ENCODE measurements around the gene MYOG. TPM values are rescaled to one million over a fixed set of nuclear protein-coding genes. Genes with fewer than 3 reads are reported as not detected.

The MYOG gene
- total RNA-seq, 1 donor from 2014 or later, result not detected

- Mint-ChIP-seq H3K9me3 (ENCODE audit: low read depth) (no peaks in the 10 kb centered on the region), H3K27ac (no peak overlapping the region), H3K4me3 (ENCODE audit: low read depth) (no peak overlapping the region), H3K27me3 (peaks cover 43% of the 10 kb centered on the region), H3K36me3 (ENCODE audit: insufficient read depth) (no peaks in the 10 kb centered on the region), H3K4me1 (ENCODE audit: low read depth) (peaks cover 1% of the 10 kb centered on the region)
- DNase-seq (ENCODE audit: low spot score, unreplicated experiment), result no peak
- TF ChIP-seq, protein P1, sequence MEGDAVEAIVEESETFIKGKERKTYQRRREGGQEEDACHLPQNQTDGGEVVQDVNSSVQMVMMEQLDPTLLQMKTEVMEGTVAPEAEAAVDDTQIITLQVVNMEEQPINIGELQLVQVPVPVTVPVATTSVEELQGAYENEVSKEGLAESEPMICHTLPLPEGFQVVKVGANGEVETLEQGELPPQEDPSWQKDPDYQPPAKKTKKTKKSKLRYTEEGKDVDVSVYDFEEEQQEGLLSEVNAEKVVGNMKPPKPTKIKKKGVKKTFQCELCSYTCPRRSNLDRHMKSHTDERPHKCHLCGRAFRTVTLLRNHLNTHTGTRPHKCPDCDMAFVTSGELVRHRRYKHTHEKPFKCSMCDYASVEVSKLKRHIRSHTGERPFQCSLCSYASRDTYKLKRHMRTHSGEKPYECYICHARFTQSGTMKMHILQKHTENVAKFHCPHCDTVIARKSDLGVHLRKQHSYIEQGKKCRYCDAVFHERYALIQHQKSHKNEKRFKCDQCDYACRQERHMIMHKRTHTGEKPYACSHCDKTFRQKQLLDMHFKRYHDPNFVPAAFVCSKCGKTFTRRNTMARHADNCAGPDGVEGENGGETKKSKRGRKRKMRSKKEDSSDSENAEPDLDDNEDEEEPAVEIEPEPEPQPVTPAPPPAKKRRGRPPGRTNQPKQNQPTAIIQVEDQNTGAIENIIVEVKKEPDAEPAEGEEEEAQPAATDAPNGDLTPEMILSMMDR (IDR thresholded peaks at IDR 0.05; ENCODE audit: unreplicated experiment), result no peak
Measured at GRCh38 chr1:203059485-203059884, 26.3 kb downstream of the MYOG start.

DNA sequence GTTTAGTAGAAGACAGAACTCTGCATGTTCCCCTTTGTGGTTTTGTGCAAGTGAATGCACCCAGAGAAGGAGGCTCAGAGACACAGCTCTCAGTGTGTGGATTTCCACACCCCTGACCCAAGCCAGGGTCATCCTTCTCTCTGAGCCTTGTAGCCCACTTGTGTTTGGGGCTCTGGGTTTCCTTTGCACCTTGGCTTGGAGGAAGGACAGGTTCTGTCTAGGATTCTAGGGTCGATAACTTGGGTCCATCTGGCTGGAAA is 27.2 kb downstream of the MYOG start:
- DNase-seq (ENCODE audit: low spot score, unreplicated experiment), result no peak
- H3K27ac Mint-ChIP-seq, result no peak overlapping the region
- H3K36me3 Mint-ChIP-seq (ENCODE audit: insufficient read depth), result no peaks in the 10 kb centered on the region
- H3K27me3 Mint-ChIP-seq, result peaks cover 40% of the 10 kb centered on the region
- TF ChIP-seq, protein P1 (IDR thresholded peaks at IDR 0.05; ENCODE audit: unreplicated experiment), result no peak
- H3K9me3 Mint-ChIP-seq (ENCODE audit: low read depth), result no peaks in the 10 kb centered on the region
- no peak overlapping the region for H3K4me3 Mint-ChIP-seq (ENCODE audit: low read depth)
- peaks cover 1% of the 10 kb centered on the region for H3K4me1 Mint-ChIP-seq (ENCODE audit: low read depth)

- Mint-ChIP-seq H3K27me3 (peaks cover 38% of the 10 kb centered on the region), H3K27ac (no peak overlapping the region), H3K4me1 (ENCODE audit: low read depth) (peaks cover 1% of the 10 kb centered on the region), H3K4me3 (ENCODE audit: low read depth) (no peak overlapping the region), H3K9me3 (ENCODE audit: low read depth) (no peaks in the 10 kb centered on the region), H3K36me3 (ENCODE audit: insufficient read depth) (no peaks in the 10 kb centered on the region)
- TF ChIP-seq, protein P1 (IDR thresholded peaks at IDR 0.05; ENCODE audit: unreplicated experiment), result no peak
- no peak for DNase-seq (ENCODE audit: low spot score, unreplicated experiment)
Measured at GRCh38 chr1:203057911-203058675, 27.7 kb downstream of the MYOG start.

DNA sequence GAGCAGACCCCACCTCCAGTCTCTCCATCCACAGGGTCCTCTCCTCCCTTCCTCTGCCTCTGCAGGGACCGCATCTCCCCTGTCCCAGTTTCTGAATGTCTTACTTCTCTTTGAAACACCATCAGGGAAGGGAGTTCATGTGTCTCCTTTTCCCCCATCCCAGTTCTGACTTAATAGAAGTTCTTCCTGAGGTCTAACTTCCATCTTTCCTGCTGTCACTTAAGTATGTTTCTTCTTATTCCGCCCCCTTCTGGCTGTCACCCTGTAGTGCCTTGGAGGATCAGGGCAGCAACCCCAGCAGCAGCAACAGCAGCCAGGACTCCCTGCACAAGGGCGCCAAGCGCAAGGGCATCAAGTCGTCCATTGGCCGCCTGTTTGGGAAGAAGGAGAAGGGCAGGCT is 29.3 kb downstream of the MYOG start:
- H3K27ac Mint-ChIP-seq, result peak overlapping the region; percentile 41

DNA sequence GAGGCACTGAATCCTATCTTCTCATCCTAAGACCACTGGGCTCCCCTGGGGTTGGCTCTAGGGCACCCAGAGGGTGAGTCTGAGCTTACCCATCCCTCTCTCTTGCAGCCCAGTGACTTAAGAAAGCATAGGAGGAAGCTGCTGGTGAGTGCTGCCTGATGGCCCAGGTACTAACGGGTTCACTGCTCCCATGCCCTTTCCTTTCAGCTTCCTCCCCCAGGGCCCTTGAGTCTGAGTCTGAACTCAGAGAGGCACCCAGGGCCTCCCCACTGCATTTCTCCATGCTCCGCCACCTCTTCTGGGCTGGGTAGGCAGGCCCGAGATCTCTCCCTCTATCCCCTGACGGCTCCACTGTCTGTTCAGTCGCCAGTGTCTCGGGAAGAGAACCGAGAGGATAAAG is 29.8 kb downstream of the MYOG start:
- H3K4me1 Mint-ChIP-seq (ENCODE audit: low read depth), result no peaks in the 10 kb centered on the region
- H3K36me3 Mint-ChIP-seq (ENCODE audit: insufficient read depth), result no peaks in the 10 kb centered on the region
- H3K9me3 Mint-ChIP-seq (ENCODE audit: low read depth), result no peaks in the 10 kb centered on the region
- no peak overlapping the region for H3K4me3 Mint-ChIP-seq (ENCODE audit: low read depth)
- no peak overlapping the region for H3K27ac Mint-ChIP-seq
- TF ChIP-seq, protein P1 (IDR thresholded peaks at IDR 0.05; ENCODE audit: unreplicated experiment), result no peak
- no peak for DNase-seq (ENCODE audit: low spot score, unreplicated experiment)
- H3K27me3 Mint-ChIP-seq, result peaks cover 52% of the 10 kb centered on the region

More for the DNA sequence above, 29.3 kb downstream of the MYOG start:
- H3K27me3 Mint-ChIP-seq, result peaks cover 47% of the 10 kb centered on the region
- no peak overlapping the region for H3K4me3 Mint-ChIP-seq (ENCODE audit: low read depth)
- no peak for DNase-seq (ENCODE audit: low spot score, unreplicated experiment)
- H3K9me3 Mint-ChIP-seq (ENCODE audit: low read depth), result no peaks in the 10 kb centered on the region
- H3K36me3 Mint-ChIP-seq (ENCODE audit: insufficient read depth), result no peaks in the 10 kb centered on the region
- TF ChIP-seq, protein P1 (IDR thresholded peaks at IDR 0.05; ENCODE audit: unreplicated experiment), result no peak
- H3K4me1 Mint-ChIP-seq (ENCODE audit: low read depth), result no peaks in the 10 kb centered on the region

Measured in progenitor cell of endocrine pancreas (in vitro differentiated cells).